ENCODE data around the gene BTBD16. TPM values are rescaled to one million over a fixed set of nuclear protein-coding genes. Genes with fewer than 3 reads are reported as not detected.

BTBD16 gene
- total RNA-seq, 1 experiment from 2014 or later: 0.35 TPM

- intact Hi-C loops (cut with micrococcal nuclease; ENCODE audit: unreplicated experiment): no loop called here
- Mint-ChIP-seq H3K27ac (ENCODE audit: unreplicated experiment) (peak overlapping the region; percentile 50), H3K36me3 (ENCODE audit: insufficient read depth, unreplicated experiment) (peaks cover 24% of the 10 kb centered on the region), H3K4me1 (ENCODE audit: low read depth, unreplicated experiment) (peaks cover 12% of the 10 kb centered on the region), H3K9me3 (ENCODE audit: low read depth, unreplicated experiment) (no peaks in the 10 kb centered on the region), H3K27me3 (ENCODE audit: unreplicated experiment) (no peaks in the 10 kb centered on the region), H3K4me3 (ENCODE audit: low read depth, unreplicated experiment) (peak overlapping the region; percentile 82)
- DNase-seq: no peak
- BruUV-seq (replicated peaks): TSS peak; percentile 88
- CTCF ChIA-PET: interaction anchor here (1.1 to 2.2 kb wide), 3 partner anchors 13 to 75 kb away, joined by 3 to 8 read pairs (median 4); no protein-coding TSS in a partner anchor
- TF ChIP-seq CTCF (IDR thresholded peaks at IDR 0.05; ENCODE audit: unreplicated experiment): no peak
Observed at GRCh38 chr10:122373721-122374120, 102.6 kb downstream of the BTBD16 start.

GRCh38 chr10:122374237-122374858 is 103.3 kb downstream of the BTBD16 start, which contains the start of gene PLEKHA1:
TSS of gene PLEKHA1 (plus strand) at chr10:122374708. CDS start at chr10:122393201, 18,493 bp downstream.
- Mint-ChIP-seq H3K27ac (ENCODE audit: unreplicated experiment) (peak within 1 kb of the TSS; percentile 67), H3K4me3 (ENCODE audit: low read depth, unreplicated experiment) (peak within 1 kb of the TSS; percentile 82), H3K27me3 (ENCODE audit: unreplicated experiment) (no peaks in the 10 kb centered on the region), H3K36me3 (ENCODE audit: insufficient read depth, unreplicated experiment) (peaks cover 24% of the 10 kb centered on the region), H3K4me1 (ENCODE audit: low read depth, unreplicated experiment) (peaks cover 12% of the 10 kb centered on the region), H3K9me3 (ENCODE audit: low read depth, unreplicated experiment) (no peaks in the 10 kb centered on the region)
- CTCF ChIA-PET: interaction anchor here (1.0 to 2.2 kb wide), 6 partner anchors 13 to 75 kb away, joined by 3 to 8 read pairs (median 4); no protein-coding TSS in a partner anchor
- no peak for TF ChIP-seq CTCF (IDR thresholded peaks at IDR 0.05; ENCODE audit: unreplicated experiment)
- intact Hi-C loops (cut with micrococcal nuclease; ENCODE audit: unreplicated experiment): no loop called here
- BruUV-seq (replicated peaks): no TSS peak
- peak; percentile 92 for DNase-seq

GRCh38 chr10:122374859-122375678 is 104.0 kb downstream of the BTBD16 start:
- Mint-ChIP-seq H3K4me3 (ENCODE audit: low read depth, unreplicated experiment) (peak overlapping the region; percentile 82), H3K36me3 (ENCODE audit: insufficient read depth, unreplicated experiment) (peaks cover 24% of the 10 kb centered on the region), H3K4me1 (ENCODE audit: low read depth, unreplicated experiment) (peaks cover 12% of the 10 kb centered on the region), H3K27ac (ENCODE audit: unreplicated experiment) (peak overlapping the region; percentile 67), H3K27me3 (ENCODE audit: unreplicated experiment) (no peaks in the 10 kb centered on the region), H3K9me3 (ENCODE audit: low read depth, unreplicated experiment) (no peaks in the 10 kb centered on the region)
- peak; percentile 70 for DNase-seq
- intact Hi-C loops (cut with micrococcal nuclease; ENCODE audit: unreplicated experiment): loop anchor here (5.0 kb wide), 1 partner anchor 33 kb away; no protein-coding TSS in a partner anchor
- BruUV-seq (replicated peaks): no TSS peak
- CTCF ChIA-PET: interaction anchor here (1.0 to 2.2 kb wide), 5 partner anchors 15 to 76 kb away, joined by 3 to 8 read pairs (median 4); no protein-coding TSS in a partner anchor
- no peak for TF ChIP-seq CTCF (IDR thresholded peaks at IDR 0.05; ENCODE audit: unreplicated experiment)

- CTCF ChIA-PET: no interaction called here
- Mint-ChIP-seq H3K27me3 (ENCODE audit: unreplicated experiment) (no peaks in the 10 kb centered on the region), H3K4me1 (ENCODE audit: low read depth, unreplicated experiment) (peaks cover 12% of the 10 kb centered on the region), H3K36me3 (ENCODE audit: insufficient read depth, unreplicated experiment) (peaks cover 24% of the 10 kb centered on the region), H3K9me3 (ENCODE audit: low read depth, unreplicated experiment) (no peaks in the 10 kb centered on the region), H3K27ac (ENCODE audit: unreplicated experiment) (peak overlapping the region; percentile 67), H3K4me3 (ENCODE audit: low read depth, unreplicated experiment) (peak overlapping the region; percentile 82)
- TF ChIP-seq CTCF (IDR thresholded peaks at IDR 0.05; ENCODE audit: unreplicated experiment): no peak
- BruUV-seq (replicated peaks): TSS peak; percentile 39
- intact Hi-C loops (cut with micrococcal nuclease; ENCODE audit: unreplicated experiment): loop anchor here (5.0 kb wide), 1 partner anchor 33 kb away; no protein-coding TSS in a partner anchor
- DNase-seq: no peak
Observed at GRCh38 chr10:122375679-122376160, 104.6 kb downstream of the BTBD16 start.

Data from Calu3 (cell line).